HG03280 (cell line): ENCODE measurements around the gene MYO1G.
"Not testable (repeated sequence)": the region's sequence is repeated elsewhere in the genome, so short reads cannot be mapped to it uniquely, and the experiment has no call there.

Experiments
- ATAC-seq: cut with Tn5 transposase; IDR thresholded peaks from one replicate; pipeline ENCODE4 v1.9.1; 2021; ENCODE audit warnings: mild to moderate bottlenecking, moderate library complexity; ENCODE audit not compliant: unreplicated experiment

MYO1G gene

GRCh38 chr7:44999245-45000092 is 20.7 kb upstream of the MYO1G start:
- peak; percentile 74 for ATAC-seq

GRCh38 chr7:44998153-44998871 is 19.5 kb upstream of the MYO1G start:
- ATAC-seq = no peak

- no peak for ATAC-seq
Measured at GRCh38 chr7:44995555-44996493, 17.0 kb upstream of the MYO1G start.

- no peak for ATAC-seq
Measured at GRCh38 chr7:44994877-44995554, 16.2 kb upstream of the MYO1G start.

- ATAC-seq = not testable (repeated sequence)
Measured at GRCh38 chr7:44992004-44992795, 13.4 kb upstream of the MYO1G start.

GRCh38 chr7:44990109-44991023 is 11.6 kb upstream of the MYO1G start:
- no peak for ATAC-seq

DNA sequence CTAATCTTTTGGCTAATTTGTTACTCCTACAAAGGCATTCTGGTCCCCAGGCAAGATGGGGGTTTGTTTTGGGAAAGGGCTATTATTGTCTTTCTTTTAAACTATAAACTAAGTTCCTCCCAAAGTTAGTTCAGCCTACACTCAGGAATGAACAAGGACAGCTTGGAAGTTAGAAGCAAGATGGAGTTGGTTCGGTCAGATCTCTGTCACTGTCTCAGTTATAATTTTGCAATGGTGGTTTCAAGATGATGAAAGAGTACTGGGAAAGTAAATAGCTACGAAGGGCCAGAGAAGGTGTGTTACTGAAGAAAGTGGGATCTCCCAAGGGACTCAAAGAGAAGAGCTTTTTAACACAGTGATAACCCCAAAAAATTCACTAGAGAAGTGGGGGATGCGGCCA is 10.3 kb upstream of the MYO1G start:
- ATAC-seq = no peak

DNA sequence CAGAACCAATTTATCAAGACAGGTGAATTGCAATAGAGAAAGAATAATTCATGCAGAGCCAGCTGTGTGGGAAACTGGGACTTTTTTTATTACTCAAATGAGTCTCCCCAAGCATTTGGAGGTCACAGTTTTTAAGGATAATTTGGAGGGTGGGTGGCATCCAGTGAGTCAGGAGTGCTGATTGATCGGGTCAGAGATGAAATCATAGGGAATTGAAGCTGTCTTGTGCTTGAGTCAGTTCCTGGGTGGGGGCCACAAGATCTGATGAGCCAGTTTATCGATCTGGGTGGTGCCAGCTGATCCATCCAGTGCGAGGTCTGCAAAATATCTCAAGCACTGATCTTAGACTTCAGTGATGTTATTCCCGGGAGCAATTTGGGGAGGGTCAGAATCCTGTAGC is 9.9 kb upstream of the MYO1G start:
- ATAC-seq = no peak

DNA sequence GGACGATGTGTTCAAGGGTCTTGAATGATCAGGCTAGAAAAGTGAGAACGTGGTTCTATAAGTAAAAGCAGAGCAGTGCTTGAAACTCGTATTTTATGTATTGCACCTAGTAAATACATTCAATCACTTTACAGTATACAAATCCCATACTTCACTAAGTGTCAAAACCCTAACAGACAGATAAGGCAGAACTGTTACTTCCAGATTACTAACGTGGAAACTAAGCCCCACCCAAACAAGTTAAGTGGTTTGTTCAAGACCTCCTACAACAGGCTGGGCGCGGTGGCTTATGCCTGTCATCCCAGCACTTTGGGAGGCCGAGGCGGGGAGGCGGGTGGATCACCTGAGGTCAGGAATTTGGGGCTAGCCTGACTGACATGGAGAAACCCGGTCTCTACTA is 9.2 kb upstream of the MYO1G start:
- no peak for ATAC-seq

- ATAC-seq = no peak
Measured at GRCh38 chr7:44987457-44987856, 8.6 kb upstream of the MYO1G start.

- peak; percentile 95 for ATAC-seq
Measured at GRCh38 chr7:44986218-44987053, 7.6 kb upstream of the MYO1G start.

- no peak for ATAC-seq
Measured at GRCh38 chr7:44985900-44986217, 7.0 kb upstream of the MYO1G start.

- no peak for ATAC-seq
Measured at GRCh38 chr7:44985033-44985695, 6.3 kb upstream of the MYO1G start.

DNA sequence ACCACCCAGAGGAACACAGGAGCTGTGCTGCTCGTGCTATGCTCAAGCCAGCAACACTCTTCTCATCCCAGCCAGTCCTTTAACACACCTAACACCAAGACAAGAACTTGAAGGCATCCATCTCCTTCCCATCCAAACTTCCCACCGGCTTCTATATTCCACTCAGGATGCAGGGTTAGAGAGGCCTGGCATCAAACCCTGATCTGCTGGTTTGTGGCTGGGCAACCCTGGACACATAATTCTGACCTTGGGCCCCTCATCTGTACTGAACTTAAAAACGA is 5.6 kb upstream of the MYO1G start:
- no peak for ATAC-seq

GRCh38 chr7:44983742-44984477 is 5.1 kb upstream of the MYO1G start:
- ATAC-seq = no peak

DNA sequence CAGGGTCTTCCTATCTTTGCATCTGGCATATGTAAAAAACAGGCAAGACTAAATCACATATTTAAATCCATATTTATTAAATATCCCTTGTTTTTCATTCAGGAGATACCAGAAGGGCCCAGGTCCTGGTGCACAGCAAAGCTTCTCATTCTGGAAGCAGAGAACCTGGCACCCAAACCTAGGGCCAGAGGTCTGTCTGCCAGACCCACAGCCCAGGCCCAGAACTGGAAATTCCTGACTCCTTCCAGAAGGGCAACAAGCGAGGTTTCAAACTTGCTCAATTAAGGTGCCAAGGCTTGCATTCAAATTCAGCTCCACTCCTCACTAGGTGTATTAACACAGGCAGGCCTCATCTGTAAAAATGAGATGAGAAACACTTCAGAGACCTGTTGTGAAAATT is 4.2 kb upstream of the MYO1G start:
- no peak for ATAC-seq

- ATAC-seq = no peak
Measured at GRCh38 chr7:44982535-44982923, 3.7 kb upstream of the MYO1G start.
